ENCODE data around the gene KCNJ3.

The KCNJ3 gene

GRCh38 chr2:154698296-154698720 lies at the start of gene KCNJ3:
TSS of gene KCNJ3 (plus strand) at chr2:154698695. CDS start at chr2:154698776, 81 bp downstream.
- TF ChIP-seq ZC3H10 (CRISPR knock-in tag; IDR thresholded peaks at IDR 0.05), result no peak
- no peak for TF ChIP-seq ZNF70 (CRISPR knock-in tag; IDR thresholded peaks at IDR 0.05)
- TF ChIP-seq, protein P1, sequence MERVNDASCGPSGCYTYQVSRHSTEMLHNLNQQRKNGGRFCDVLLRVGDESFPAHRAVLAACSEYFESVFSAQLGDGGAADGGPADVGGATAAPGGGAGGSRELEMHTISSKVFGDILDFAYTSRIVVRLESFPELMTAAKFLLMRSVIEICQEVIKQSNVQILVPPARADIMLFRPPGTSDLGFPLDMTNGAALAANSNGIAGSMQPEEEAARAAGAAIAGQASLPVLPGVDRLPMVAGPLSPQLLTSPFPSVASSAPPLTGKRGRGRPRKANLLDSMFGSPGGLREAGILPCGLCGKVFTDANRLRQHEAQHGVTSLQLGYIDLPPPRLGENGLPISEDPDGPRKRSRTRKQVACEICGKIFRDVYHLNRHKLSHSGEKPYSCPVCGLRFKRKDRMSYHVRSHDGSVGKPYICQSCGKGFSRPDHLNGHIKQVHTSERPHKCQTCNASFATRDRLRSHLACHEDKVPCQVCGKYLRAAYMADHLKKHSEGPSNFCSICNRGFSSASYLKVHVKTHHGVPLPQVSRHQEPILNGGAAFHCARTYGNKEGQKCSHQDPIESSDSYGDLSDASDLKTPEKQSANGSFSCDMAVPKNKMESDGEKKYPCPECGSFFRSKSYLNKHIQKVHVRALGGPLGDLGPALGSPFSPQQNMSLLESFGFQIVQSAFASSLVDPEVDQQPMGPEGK (CRISPR knock-in tag; IDR thresholded peaks at IDR 0.05; ENCODE audit: borderline replicate concordance), result no peak
- TF ChIP-seq RARB (CRISPR knock-in tag; IDR thresholded peaks at IDR 0.05), result no peak
- no peak for TF ChIP-seq POU6F1 (CRISPR knock-in tag; IDR thresholded peaks at IDR 0.05; ENCODE audit: borderline replicate concordance, low read depth)
- no peak for TF ChIP-seq GLIS3 (CRISPR knock-in tag; IDR thresholded peaks at IDR 0.05)
- no peak for TF ChIP-seq TOX (CRISPR knock-in tag; IDR thresholded peaks at IDR 0.05; ENCODE audit: borderline replicate concordance)
- TF ChIP-seq, protein P2, sequence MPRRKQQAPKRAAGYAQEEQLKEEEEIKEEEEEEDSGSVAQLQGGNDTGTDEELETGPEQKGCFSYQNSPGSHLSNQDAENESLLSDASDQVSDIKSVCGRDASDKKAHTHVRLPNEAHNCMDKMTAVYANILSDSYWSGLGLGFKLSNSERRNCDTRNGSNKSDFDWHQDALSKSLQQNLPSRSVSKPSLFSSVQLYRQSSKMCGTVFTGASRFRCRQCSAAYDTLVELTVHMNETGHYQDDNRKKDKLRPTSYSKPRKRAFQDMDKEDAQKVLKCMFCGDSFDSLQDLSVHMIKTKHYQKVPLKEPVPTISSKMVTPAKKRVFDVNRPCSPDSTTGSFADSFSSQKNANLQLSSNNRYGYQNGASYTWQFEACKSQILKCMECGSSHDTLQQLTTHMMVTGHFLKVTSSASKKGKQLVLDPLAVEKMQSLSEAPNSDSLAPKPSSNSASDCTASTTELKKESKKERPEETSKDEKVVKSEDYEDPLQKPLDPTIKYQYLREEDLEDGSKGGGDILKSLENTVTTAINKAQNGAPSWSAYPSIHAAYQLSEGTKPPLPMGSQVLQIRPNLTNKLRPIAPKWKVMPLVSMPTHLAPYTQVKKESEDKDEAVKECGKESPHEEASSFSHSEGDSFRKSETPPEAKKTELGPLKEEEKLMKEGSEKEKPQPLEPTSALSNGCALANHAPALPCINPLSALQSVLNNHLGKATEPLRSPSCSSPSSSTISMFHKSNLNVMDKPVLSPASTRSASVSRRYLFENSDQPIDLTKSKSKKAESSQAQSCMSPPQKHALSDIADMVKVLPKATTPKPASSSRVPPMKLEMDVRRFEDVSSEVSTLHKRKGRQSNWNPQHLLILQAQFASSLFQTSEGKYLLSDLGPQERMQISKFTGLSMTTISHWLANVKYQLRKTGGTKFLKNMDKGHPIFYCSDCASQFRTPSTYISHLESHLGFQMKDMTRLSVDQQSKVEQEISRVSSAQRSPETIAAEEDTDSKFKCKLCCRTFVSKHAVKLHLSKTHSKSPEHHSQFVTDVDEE (CRISPR knock-in tag; IDR thresholded peaks at IDR 0.05), result no peak
- TF ChIP-seq TCF4 (CRISPR knock-in tag; IDR thresholded peaks at IDR 0.05; ENCODE audit: borderline replicate concordance), result no peak
- no peak for TF ChIP-seq PPARA (CRISPR knock-in tag; IDR thresholded peaks at IDR 0.05; ENCODE audit: borderline replicate concordance)
- no peak for TF ChIP-seq CREB5 (CRISPR knock-in tag; IDR thresholded peaks at IDR 0.05; ENCODE audit: low read depth)
- no peak for TF ChIP-seq ISL1 (CRISPR knock-in tag; IDR thresholded peaks at IDR 0.05)
- no peak for TF ChIP-seq ARNTL (CRISPR knock-in tag; IDR thresholded peaks at IDR 0.05; ENCODE audit: borderline replicate concordance, low read depth)

DNA sequence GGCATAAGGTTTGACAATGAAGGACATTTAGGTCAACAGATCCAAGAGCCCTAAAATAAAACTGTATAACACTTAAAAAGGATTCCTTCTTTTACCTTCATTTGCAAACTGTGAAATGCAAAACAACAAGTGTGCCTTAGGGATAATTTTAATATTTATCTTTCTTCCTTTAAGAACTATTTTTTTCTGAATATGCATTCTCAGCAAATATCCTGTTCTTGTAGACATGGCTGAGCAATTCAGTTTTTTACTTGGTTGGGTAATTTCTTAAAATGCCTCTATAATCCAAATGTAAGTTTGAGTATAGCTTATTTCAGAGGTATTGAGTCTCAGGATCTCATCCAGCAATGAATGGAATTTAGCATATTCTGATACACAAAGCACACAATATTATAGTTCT lies 43.0 kb upstream of the KCNJ3 start:
- TF ChIP-seq ZNF8 (CRISPR knock-in tag; IDR thresholded peaks at IDR 0.05) (no peak), ARNTL (CRISPR knock-in tag; IDR thresholded peaks at IDR 0.05; ENCODE audit: borderline replicate concordance, low read depth) (no peak), ZNF70 (CRISPR knock-in tag; IDR thresholded peaks at IDR 0.05) (no peak), ISL1 (CRISPR knock-in tag; IDR thresholded peaks at IDR 0.05) (no peak), ESRRG (CRISPR knock-in tag; IDR thresholded peaks at IDR 0.05) (no peak), CSDC2 (CRISPR knock-in tag; IDR thresholded peaks at IDR 0.05) (no peak), ZNF565 (CRISPR knock-in tag; conservative IDR thresholded peaks at IDR 0.05; ENCODE audit: low read depth) (no peak), TCF4 (CRISPR knock-in tag; IDR thresholded peaks at IDR 0.05; ENCODE audit: borderline replicate concordance) (no peak), CREB5 (CRISPR knock-in tag; IDR thresholded peaks at IDR 0.05; ENCODE audit: low read depth) (no peak), PPARA (CRISPR knock-in tag; IDR thresholded peaks at IDR 0.05; ENCODE audit: borderline replicate concordance) (no peak), RARB (CRISPR knock-in tag; IDR thresholded peaks at IDR 0.05) (no peak), BACH2 (CRISPR knock-in tag; IDR thresholded peaks at IDR 0.05; ENCODE audit: borderline replicate concordance) (no peak), SNAI2 (CRISPR knock-in tag; IDR thresholded peaks at IDR 0.05) (no peak)
- TF ChIP-seq, protein P3, sequence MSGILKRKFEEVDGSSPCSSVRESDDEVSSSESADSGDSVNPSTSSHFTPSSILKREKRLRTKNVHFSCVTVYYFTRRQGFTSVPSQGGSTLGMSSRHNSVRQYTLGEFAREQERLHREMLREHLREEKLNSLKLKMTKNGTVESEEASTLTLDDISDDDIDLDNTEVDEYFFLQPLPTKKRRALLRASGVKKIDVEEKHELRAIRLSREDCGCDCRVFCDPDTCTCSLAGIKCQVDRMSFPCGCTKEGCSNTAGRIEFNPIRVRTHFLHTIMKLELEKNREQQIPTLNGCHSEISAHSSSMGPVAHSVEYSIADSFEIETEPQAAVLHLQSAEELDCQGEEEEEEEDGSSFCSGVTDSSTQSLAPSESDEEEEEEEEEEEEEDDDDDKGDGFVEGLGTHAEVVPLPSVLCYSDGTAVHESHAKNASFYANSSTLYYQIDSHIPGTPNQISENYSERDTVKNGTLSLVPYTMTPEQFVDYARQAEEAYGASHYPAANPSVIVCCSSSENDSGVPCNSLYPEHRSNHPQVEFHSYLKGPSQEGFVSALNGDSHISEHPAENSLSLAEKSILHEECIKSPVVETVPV (CRISPR knock-in tag; IDR thresholded peaks at IDR 0.05), result no peak
- TF ChIP-seq, protein P1 (CRISPR knock-in tag; IDR thresholded peaks at IDR 0.05; ENCODE audit: borderline replicate concordance), result no peak
- ATAC-seq, result no peak

More at GRCh38 chr2:154698296-154698720, at the start of gene KCNJ3:
- no peak for ATAC-seq
